SK-MEL-5 (cell line): ENCODE results near the gene MYO15B. TPM values are rescaled to one million over a fixed set of nuclear protein-coding genes. Genes with fewer than 3 reads are reported as not detected.

ENCODE experiments used
- DNase-seq: peaks from one replicate; pipeline ENCODE4 v3.0.0-alpha.2; 2016; ENCODE audit warnings: low read depth, low spot score
- in situ Hi-C: cut with HindIII; loops from 2 replicates; pipeline ENCODE4 v1.10.0; 2016; ENCODE audit warnings: low sequenced_read_pairs, high pct_unique_total_duplicates, low pct_unique_long_range_greater_than_20kb
- total RNA-seq: library from RNA; depleted of rRNA; stranded (reverse); fragments of >200 nt; shearing (Covaris generic); gene quantifications from 2 replicates; pipeline ENCODE4 v1.2.3, GENCODE V29; 2014; rRNA removed

MYO15B gene
- total RNA-seq, 1 experiment from 2014 or later: 1.6 TPM

- in situ Hi-C loops: no loop called here
- peak; percentile 97 for DNase-seq
Observed at GRCh38 chr17:75661531-75661930, 73.9 kb downstream of the MYO15B start.

- no peak for DNase-seq
- in situ Hi-C loops: no loop called here
Observed at GRCh38 chr17:75662511-75662910, 74.9 kb downstream of the MYO15B start.

GRCh38 chr17:75664099-75664549 is 76.5 kb downstream of the MYO15B start:
- in situ Hi-C loops: no loop called here
- DNase-seq: no peak

GRCh38 chr17:75665981-75666380 is 78.4 kb downstream of the MYO15B start:
- no peak for DNase-seq
- in situ Hi-C loops: no loop called here

GRCh38 chr17:75666959-75667790 is 79.6 kb downstream of the MYO15B start, which contains the start of the genes RECQL5 and SAP30BP:
Gene RECQL5 (minus strand): TSS chr17:75667154. CDS start chr17:75666557, 597 bp downstream.
Gene SAP30BP (plus strand): TSS chr17:75667338. CDS start chr17:75667373, 35 bp downstream.
- in situ Hi-C loops: no loop called here
- peak; percentile 100 for DNase-seq

GRCh38 chr17:75667825-75668224 is 80.2 kb downstream of the MYO15B start:
- no peak for DNase-seq
- in situ Hi-C loops: no loop called here

- in situ Hi-C loops: no loop called here
- DNase-seq: no peak
Observed at GRCh38 chr17:75668489-75668888, 80.9 kb downstream of the MYO15B start.

GRCh38 chr17:75670868-75671267 is 83.3 kb downstream of the MYO15B start:
- DNase-seq: no peak
- in situ Hi-C loops: loop anchor here (10.0 kb wide), 1 partner anchor 74 kb away; no protein-coding TSS in a partner anchor

GRCh38 chr17:75672011-75672410 is 84.4 kb downstream of the MYO15B start:
- no peak for DNase-seq
- in situ Hi-C loops: loop anchor here (10.0 kb wide), 1 partner anchor 73 kb away; no protein-coding TSS in a partner anchor

GRCh38 chr17:75673487-75673886 is 85.9 kb downstream of the MYO15B start:
- in situ Hi-C loops: loop anchor here (10.0 kb wide), 1 partner anchor 71 kb away; no protein-coding TSS in a partner anchor
- no peak for DNase-seq

Other genes with a start within 250 kb of the MYO15B start
- 146 and 154 TPM in 2 replicates for gene GRB2, start 182.1 kb upstream of the MYO15B start, total RNA-seq
- 37.3 and 51.7 TPM in 2 replicates for gene TMEM94, start 131.2 kb upstream of the MYO15B start, total RNA-seq
- 3.5 and 5.8 TPM in 2 replicates for gene CASKIN2, start 72.3 kb upstream of the MYO15B start, total RNA-seq
- 25.8 and 26.2 TPM in 2 replicates for gene TSEN54, start 71.3 kb upstream of the MYO15B start, total RNA-seq
- 6.6 and 9.8 TPM in 2 replicates for gene LLGL2, start 62.1 kb upstream of the MYO15B start, total RNA-seq
- gene SMIM5, start 45.6 kb downstream of the MYO15B start, total RNA-seq: not detected in 2 replicates
- gene RECQL5, start 79.4 kb downstream of the MYO15B start, total RNA-seq: 27.7 and 32.9 TPM in 2 replicates
- gene SAP30BP, start 79.5 kb downstream of the MYO15B start, total RNA-seq: 70.4 and 85.1 TPM in 2 replicates
- 0.05 TPM in 1 of 2 replicates, not detected in the other for gene ITGB4, start 133.7 kb downstream of the MYO15B start, total RNA-seq
- gene GALK1, start 177.4 kb downstream of the MYO15B start, total RNA-seq: 52.5 and 57.2 TPM in 2 replicates
- gene UNK, start 197.0 kb downstream of the MYO15B start, total RNA-seq: 76.9 and 77.7 TPM in 2 replicates